ENCODE measurements around the gene PCID2. TPM values are rescaled to one million over a fixed set of nuclear protein-coding genes. Genes with fewer than 3 reads are reported as not detected.

The PCID2 gene
- polyA plus RNA-seq, 1 of the 3 experiments (the other 2 are of a cell fraction), result 69.8 TPM

DNA sequence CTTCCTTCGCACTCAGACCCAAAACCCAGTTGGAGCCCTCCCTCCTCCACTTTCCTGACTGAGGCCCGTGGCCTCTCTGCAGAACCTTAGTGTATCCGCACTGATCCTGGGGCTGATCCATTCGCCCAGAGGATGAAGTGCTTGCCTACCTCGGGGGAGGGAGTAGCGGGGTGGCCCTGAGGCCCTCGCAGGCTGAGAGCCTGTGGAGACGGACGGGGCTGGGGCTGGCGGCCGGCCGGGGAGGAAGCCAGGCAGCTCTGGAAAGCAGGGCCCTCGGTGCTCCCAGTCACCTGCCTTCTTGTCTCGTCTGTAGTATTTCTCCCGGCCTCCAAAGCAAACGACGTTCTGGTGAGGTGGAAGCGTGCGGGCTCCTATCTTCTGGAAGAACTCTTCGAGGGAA lies 48.8 kb downstream of the PCID2 start:
- no peak for DNase-seq
- Histone ChIP-seq H3K27me3 (ENCODE audit: insufficient read depth) (no peaks in the 10 kb centered on the region), H3K4me1 (ENCODE audit: control insufficient read depth in 1 of 2, insufficient read depth in 2 of 2, low read depth in 1 of 2, low read length in 1 of 2) (peaks cover 0 to under 1% of the 10 kb centered on the region in 2 experiments; a peak in 1 of 4 replicates), H3F3A (replicated peaks; ENCODE audit: insufficient read depth) (peaks cover 9% of the 10 kb centered on the region), H2AFZ (ENCODE audit: low read depth) (no peak overlapping the region), H3K27ac (ENCODE audit: low read depth in 2 of 2, low read length in 1 of 2) (no peak overlapping the region), H3K9me2 (no peaks in the 10 kb centered on the region), H3K79me2 (ENCODE audit: insufficient read depth) (no peaks in the 10 kb centered on the region), H3K36me3 (replicated peaks in 1 of 2; ENCODE audit: control insufficient read depth in 1 of 2, insufficient read depth in 2 of 2, low read length in 1 of 2) (no peaks in the 10 kb centered on the region), H3K9me3 (no peaks in the 10 kb centered on the region), H4K20me1 (ENCODE audit: insufficient read depth) (no peaks in the 10 kb centered on the region), H3K4me3 (ENCODE audit: low read depth in 2 of 2, low read length in 1 of 2) (no peak overlapping the region), H3K9ac (no peak overlapping the region), H3K4me2 (no peak overlapping the region)
- ChIA-PET CTCF (no interaction called here), POLR2A (no interaction called here)
- 85% methylated on average over 15 of the region's 20 CpGs for WGBS (ENCODE audit: low lambda C conversion rate)
- TF ChIP-seq, protein P1, sequence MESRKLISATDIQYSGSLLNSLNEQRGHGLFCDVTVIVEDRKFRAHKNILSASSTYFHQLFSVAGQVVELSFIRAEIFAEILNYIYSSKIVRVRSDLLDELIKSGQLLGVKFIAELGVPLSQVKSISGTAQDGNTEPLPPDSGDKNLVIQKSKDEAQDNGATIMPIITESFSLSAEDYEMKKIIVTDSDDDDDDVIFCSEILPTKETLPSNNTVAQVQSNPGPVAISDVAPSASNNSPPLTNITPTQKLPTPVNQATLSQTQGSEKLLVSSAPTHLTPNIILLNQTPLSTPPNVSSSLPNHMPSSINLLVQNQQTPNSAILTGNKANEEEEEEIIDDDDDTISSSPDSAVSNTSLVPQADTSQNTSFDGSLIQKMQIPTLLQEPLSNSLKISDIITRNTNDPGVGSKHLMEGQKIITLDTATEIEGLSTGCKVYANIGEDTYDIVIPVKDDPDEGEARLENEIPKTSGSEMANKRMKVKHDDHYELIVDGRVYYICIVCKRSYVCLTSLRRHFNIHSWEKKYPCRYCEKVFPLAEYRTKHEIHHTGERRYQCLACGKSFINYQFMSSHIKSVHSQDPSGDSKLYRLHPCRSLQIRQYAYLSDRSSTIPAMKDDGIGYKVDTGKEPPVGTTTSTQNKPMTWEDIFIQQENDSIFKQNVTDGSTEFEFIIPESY (IDR thresholded peaks at IDR 0.05; ENCODE audit: borderline replicate concordance, low read depth), result no peak

DNA sequence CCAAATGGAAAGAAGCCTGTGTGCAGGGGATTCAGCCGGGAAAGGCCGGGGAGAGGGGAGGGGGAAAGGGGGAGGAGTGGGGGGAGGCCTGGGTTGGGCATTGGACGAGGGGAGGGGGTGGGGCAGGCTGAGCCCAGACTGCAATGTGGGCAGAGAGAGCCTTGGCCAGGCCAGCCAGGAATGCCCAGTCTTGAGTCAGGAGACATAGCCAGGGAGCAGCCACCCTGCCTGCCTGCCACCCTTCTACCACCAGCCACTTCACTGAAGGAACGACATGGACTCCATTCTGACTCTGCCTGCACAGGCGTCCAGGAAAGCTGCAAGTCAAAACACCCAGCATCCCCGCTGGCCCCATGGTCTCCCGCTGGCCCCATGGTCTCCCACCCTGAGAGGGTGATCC lies 49.5 kb downstream of the PCID2 start:
- Histone ChIP-seq H3K4me3 (ENCODE audit: low read depth in 2 of 2, low read length in 1 of 2) (no peak overlapping the region), H3K9me2 (no peaks in the 10 kb centered on the region), H3K79me2 (ENCODE audit: insufficient read depth) (no peaks in the 10 kb centered on the region), H3K4me2 (no peak overlapping the region), H3K9me3 (no peaks in the 10 kb centered on the region), H3K9ac (no peak overlapping the region), H3K4me1 (ENCODE audit: control insufficient read depth in 1 of 2, insufficient read depth in 2 of 2, low read depth in 1 of 2, low read length in 1 of 2) (peaks cover 0 to 4% of the 10 kb centered on the region in 2 experiments; a peak in 1 of 4 replicates), H4K20me1 (ENCODE audit: insufficient read depth) (no peaks in the 10 kb centered on the region), H2AFZ (ENCODE audit: low read depth) (no peak overlapping the region), H3F3A (replicated peaks; ENCODE audit: insufficient read depth) (peaks cover 13% of the 10 kb centered on the region), H3K36me3 (replicated peaks in 1 of 2; ENCODE audit: control insufficient read depth in 1 of 2, insufficient read depth in 2 of 2, low read length in 1 of 2) (no peaks in the 10 kb centered on the region), H3K27ac (ENCODE audit: low read depth in 2 of 2, low read length in 1 of 2) (no peak overlapping the region), H3K27me3 (ENCODE audit: insufficient read depth) (no peaks in the 10 kb centered on the region)
- TF ChIP-seq RCOR1 (IDR thresholded peaks at IDR 0.05; ENCODE audit: low read length), result no peak
- no peak for TF ChIP-seq GABPA (IDR thresholded peaks at IDR 0.05; ENCODE audit: low read depth)
- no peak for TF ChIP-seq CHD2 (IDR thresholded peaks at IDR 0.05; ENCODE audit: low read length, partially characterized antibody)
- no peak for TF ChIP-seq POLR2AphosphoS5 (IDR thresholded peaks at IDR 0.05; ENCODE audit: low read depth, low read length)
- TF ChIP-seq YY1 (IDR thresholded peaks at IDR 0.05; ENCODE audit: low read depth), result no peak
- no peak for TF ChIP-seq EZH2phosphoT487 (IDR thresholded peaks at IDR 0.05; ENCODE audit: borderline replicate concordance, low read depth)
- TF ChIP-seq, protein P1 (IDR thresholded peaks at IDR 0.05; ENCODE audit: borderline replicate concordance, low read depth), result no peak
- TF ChIP-seq, protein P2, sequence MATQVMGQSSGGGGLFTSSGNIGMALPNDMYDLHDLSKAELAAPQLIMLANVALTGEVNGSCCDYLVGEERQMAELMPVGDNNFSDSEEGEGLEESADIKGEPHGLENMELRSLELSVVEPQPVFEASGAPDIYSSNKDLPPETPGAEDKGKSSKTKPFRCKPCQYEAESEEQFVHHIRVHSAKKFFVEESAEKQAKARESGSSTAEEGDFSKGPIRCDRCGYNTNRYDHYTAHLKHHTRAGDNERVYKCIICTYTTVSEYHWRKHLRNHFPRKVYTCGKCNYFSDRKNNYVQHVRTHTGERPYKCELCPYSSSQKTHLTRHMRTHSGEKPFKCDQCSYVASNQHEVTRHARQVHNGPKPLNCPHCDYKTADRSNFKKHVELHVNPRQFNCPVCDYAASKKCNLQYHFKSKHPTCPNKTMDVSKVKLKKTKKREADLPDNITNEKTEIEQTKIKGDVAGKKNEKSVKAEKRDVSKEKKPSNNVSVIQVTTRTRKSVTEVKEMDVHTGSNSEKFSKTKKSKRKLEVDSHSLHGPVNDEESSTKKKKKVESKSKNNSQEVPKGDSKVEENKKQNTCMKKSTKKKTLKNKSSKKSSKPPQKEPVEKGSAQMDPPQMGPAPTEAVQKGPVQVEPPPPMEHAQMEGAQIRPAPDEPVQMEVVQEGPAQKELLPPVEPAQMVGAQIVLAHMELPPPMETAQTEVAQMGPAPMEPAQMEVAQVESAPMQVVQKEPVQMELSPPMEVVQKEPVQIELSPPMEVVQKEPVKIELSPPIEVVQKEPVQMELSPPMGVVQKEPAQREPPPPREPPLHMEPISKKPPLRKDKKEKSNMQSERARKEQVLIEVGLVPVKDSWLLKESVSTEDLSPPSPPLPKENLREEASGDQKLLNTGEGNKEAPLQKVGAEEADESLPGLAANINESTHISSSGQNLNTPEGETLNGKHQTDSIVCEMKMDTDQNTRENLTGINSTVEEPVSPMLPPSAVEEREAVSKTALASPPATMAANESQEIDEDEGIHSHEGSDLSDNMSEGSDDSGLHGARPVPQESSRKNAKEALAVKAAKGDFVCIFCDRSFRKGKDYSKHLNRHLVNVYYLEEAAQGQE (IDR thresholded peaks at IDR 0.05; ENCODE audit: low read depth, low read length), result no peak
- no peak for TF ChIP-seq FOXM1 (IDR thresholded peaks at IDR 0.05; ENCODE audit: low read depth)
- no peak for TF ChIP-seq NFIC (IDR thresholded peaks at IDR 0.05; ENCODE audit: borderline replicate concordance)
- TF ChIP-seq, protein P3, sequence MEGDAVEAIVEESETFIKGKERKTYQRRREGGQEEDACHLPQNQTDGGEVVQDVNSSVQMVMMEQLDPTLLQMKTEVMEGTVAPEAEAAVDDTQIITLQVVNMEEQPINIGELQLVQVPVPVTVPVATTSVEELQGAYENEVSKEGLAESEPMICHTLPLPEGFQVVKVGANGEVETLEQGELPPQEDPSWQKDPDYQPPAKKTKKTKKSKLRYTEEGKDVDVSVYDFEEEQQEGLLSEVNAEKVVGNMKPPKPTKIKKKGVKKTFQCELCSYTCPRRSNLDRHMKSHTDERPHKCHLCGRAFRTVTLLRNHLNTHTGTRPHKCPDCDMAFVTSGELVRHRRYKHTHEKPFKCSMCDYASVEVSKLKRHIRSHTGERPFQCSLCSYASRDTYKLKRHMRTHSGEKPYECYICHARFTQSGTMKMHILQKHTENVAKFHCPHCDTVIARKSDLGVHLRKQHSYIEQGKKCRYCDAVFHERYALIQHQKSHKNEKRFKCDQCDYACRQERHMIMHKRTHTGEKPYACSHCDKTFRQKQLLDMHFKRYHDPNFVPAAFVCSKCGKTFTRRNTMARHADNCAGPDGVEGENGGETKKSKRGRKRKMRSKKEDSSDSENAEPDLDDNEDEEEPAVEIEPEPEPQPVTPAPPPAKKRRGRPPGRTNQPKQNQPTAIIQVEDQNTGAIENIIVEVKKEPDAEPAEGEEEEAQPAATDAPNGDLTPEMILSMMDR (IDR thresholded peaks at IDR 0.05), result no peak
- TF ChIP-seq JUND (IDR thresholded peaks at IDR 0.05), result no peak
- TF ChIP-seq RFX5 (IDR thresholded peaks at IDR 0.05; ENCODE audit: low read length), result no peak
- ChIA-PET CTCF (no interaction called here), POLR2A (no interaction called here)
- DNase-seq, result no peak
- 79% methylated on average over 7 of the region's 7 CpGs for WGBS (ENCODE audit: low lambda C conversion rate)

Measured in SK-N-SH (cell line).